Putamen (tissue), 1 donor: ENCODE measurements around the gene MRPL38.

Source experiments
- DNase-seq: peaks from one replicate; pipeline ENCODE4 v3.0.0-alpha.2; 2016; ENCODE audit warnings: low spot score

Gene MRPL38

DNA sequence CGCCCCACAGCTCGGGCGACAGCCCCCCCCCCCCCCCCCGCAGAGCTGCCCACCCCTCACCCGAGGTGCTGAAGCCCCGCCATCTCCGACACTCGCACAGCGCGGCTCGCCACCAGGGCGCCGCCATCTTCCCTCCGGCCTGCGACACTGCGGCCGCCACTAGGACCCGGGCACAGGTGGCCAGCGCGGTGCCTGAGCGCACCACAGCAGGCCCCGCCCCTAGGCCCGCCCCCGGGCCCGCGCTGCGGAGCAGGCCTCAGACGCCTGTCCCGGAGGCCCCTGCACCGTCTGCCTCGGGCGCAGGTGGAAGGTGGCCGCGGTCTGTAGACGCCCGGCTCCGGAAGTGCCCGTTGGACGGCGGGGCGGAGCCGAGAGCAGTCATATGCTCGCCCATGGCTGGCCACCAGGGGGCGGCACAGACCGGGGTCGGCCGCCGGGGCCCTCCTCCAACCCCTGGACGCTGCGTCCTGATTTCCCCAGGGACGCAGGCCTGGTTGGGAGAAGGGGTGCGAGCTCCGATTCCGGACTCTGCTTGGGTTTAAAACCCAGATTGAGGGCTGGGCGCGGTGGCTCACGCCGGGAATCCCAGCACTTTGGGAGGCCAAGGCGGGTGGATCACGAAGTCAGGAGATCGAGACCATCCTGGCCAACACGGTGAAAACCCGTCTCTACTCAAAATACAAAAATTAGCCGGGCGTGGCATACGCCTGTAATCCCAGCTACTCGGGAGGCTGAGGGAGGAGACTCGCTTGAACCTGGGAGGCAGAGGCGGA, at the start of gene MRPL38:
Gene MRPL38, minus strand, starts transcription at position 136 of the 773 bp plus-strand sequence. Its CDS starts 9 bp downstream, at position 127.
- peak; percentile 84 for DNase-seq

DNA sequence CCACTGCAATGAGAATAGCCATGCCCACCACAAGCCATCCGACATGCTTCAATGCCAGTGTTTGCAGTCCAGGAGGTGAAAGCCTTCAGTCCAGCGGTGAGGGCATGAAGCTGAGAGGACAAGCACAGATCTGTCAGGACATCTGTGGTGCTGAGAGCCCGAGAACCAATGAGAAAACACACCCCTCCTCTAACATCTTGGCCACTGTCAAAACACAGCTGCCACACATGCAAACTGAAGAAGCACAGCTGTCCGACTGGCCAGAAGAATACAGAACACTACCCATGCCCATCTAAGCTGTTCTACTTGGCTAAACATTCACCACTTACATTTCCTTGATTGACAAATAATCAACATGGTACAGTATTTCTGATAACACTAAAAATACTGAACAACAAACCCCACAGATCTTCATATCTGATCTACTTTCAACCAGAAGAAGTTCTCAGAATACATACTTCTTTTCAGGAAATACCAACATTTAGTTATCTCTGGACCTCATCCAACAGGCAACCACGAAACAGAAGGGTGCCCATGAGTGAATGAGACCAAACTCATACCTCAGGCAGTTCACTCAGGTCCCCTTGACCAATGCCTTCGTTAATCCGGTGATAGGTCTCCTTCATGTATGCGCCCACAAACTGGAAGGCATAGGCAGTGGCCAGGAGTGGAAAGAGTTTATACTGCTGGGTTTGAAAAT, 46.3 kb upstream of the MRPL38 start:
- DNase-seq, result no peak

DNA sequence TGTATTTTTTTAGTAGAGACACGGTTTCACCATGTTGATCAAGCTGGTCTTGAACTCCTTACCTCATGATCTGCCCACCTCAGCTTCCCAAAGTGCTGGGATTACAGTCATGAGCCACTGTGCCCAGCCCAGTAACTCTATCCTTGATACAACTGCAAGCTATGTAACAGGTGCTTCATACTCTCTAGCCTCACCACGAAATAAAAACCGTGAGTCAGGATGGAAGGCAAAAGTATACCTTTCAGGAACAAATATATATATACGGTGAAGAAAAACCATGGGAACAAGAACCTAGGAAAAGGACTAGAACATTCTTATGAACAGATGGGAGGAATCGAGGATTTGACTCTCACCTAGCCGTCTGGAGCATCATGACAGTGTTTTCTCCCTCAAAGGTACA, 45.7 kb upstream of the MRPL38 start:
- DNase-seq, result no peak

- no peak for DNase-seq
Measured at GRCh38 chr17:75945211-75945610, 40.5 kb upstream of the MRPL38 start.

- no peak for DNase-seq
Measured at GRCh38 chr17:75943491-75943890, 38.8 kb upstream of the MRPL38 start.

DNA sequence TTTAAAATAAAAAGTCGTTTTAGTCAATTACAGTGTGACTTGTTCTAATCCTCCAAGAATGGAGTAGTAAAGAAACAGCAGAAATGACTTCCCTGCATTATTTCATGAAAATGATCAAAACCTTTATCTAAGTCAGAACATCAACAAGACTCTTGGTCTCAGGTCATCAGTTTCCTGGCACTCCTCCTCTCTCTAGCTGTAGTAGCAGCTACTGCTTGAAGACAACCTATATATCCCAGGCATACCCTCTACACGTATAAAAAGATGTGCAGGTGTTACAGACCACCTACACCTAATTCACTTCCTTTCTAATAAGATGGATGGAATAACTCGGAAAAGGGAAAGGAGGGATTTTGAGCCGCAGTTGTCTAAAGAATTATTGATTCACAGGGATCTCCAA, 37.8 kb upstream of the MRPL38 start:
- DNase-seq, result no peak

DNA sequence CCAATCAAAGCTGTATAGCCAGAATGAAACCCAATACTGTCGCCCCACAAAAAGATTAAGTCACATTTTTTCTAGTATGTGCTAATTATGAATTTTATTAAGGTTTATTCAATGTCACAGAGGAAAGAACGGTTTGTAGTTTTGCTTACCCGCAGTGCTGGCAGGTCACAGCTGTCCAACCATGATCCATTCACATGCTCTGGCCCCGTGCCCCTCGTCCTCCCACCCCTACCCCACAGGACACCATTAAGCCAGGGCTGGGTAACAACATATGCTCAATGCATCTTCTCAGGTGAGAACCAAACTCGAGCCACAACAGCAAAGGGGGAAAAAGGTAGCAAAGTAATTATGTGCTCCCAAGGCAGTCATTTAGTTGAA, 36.7 kb upstream of the MRPL38 start:
- no peak for DNase-seq

DNA sequence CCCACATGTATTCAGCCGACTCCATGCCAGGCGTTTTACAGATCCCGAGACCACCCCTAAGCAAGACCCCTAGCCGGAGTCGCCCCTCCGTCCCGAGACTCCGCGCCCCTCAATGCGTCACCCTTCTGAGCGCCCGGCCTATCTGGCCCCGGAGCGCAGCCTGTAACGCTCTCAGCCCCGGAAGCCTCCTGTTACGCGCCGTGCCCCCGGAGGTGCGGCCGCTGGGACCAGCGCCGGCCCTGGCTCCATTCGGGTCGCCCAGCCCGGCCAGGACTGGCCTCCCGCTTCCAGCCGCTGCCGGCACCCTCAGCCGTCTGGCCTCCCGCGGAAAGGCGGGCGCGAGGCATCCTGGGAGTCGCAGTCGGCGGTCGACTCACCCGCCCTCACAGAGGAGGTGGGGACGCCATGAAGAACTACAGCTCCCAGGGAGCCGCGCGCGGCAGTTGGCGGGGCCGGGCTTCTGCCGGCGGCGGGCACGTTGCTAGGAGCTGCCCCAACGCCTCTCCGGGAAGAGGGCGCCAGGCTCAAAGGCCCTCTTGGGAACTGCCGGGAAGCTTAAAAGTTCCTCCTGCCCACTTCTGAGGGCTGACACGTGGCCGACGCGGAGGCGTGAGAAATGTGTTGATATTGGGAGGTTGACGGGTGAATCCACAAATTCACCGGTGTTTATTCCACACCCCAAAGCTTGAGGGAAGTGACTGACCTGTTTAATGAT, 36.2 kb upstream of the MRPL38 start, which contains the start of gene FBF1:
Gene FBF1, minus strand, starts transcription at position 316 of the 715 bp plus-strand sequence. CDS start 2,893 bp downstream, outside the sequence.
- DNase-seq, result peak; percentile 95

DNA sequence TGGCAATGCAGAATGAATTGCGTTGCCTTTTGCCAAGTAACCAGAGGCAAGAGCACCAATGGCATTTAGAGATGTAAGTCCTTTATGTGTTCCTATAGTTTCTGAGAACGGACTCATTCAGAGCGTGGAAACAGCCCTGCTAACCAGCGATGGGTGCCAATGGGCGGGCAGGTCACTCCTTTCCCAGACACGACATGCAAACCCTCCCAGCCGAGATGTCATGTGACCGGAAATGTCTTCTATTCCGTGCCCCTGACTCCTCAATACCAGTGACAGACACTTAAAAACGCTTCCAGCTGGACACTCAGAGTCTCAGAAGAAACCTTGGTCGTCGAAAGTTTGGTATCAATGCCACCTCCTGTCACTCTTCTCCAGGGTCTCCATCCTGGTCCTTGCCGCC, 33.0 kb upstream of the MRPL38 start:
- DNase-seq, result no peak

DNA sequence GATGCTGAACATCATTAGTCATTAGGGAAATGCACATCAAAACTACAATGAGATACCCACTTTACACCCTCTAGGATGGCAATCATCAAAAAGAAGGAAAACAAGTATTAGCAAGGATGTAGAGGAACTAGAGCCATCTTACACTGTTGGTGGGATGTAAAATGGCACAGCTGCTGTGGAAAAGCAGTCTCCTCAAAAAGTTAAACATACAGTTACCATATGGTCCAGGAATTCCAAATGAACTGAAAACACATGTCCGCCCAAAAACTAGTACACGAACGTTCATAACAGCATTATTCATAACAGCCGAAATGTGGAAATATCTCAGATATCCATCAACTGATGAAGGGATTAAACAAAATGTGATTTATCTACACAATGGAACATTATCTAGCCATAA, 29.1 kb upstream of the MRPL38 start:
- no peak for DNase-seq

DNA sequence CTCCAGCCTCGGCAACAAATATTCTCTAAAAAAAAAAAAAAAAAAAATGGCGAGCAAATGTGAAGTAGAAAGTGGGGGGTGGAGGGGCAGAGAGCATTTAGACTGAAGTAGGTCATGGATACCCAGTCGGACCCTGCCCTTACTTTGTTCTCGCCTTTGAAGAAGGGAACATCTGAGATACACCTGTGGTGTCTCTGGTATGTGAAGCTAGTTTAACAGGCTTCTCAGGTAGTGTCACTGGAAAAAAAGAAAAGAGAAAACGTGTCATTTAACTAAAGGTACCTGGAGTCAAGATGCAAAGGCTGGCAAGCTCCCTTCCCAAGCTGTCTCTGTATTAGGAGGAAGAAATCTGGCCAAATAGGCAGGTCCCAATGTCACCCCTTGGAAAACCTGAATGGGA, 28.2 kb upstream of the MRPL38 start:
- DNase-seq, result no peak

DNA sequence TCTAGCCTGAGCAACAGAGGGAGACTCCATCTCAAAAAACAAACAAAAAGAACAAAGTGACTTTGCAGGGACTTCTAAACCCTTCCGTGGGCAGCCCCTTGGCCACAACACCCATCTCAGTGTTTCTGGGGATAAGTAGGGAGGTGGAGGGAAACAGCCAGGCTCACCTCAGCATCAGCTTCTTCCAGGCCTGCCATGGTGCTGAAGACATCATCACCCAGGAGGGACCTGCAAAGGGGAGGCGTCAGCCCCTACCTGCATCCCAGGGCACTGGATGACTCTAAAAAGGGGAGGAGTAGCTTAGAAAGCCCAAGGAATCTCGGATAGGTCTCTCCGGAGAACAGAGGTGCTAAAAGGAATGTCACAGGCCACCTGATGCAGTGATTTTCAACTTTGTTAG, 26.4 kb upstream of the MRPL38 start:
- no peak for DNase-seq

DNA sequence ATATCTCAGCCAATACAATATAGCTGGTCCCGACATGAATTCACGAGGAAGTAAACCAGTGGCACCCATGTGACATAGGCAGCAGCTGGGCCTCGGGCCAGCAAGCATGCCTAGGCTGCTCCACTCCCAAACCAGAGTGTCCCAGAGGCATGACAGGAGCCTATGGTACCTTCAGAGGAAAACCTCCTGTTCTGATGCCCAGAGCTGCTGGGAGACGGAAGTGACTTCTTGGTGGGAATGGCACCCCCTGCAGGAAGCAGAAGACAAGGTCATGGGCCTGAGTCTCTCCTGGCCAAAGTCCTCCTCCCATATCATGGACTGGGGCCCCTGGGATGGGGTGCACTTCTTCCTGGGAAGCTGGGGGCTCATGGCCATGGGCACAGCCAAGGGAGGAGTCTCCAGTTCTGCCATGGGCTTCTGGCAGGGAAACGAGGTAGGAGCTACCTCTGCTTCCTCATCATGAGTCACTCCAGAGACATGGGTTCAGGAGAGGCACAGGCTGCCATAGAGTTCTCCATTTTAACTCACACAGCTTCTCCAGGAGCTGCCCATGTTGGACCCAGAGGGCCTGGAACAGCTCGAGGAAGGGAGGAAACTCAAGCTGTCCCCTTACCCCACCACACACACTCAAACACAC, 22.7 kb upstream of the MRPL38 start:
- DNase-seq, result no peak

DNA sequence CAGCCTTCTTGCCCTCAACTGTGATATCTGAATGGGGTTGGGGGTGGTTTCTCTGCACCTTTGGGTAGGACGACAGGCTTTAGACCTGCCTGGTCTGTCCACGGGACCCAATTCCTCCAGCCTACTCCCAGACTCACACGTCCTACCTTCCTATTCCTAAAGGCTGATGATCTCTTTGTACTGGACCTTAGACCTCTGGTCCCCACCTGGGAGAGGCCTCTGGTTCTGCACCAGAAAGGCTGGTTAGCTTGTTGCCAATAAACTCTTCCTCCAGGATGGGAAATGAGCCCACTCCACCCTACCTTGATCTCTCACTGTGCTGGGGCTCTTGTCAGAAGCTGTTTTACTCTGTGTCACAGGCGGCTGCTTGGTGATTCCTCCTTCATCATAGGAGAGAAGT, 21.8 kb upstream of the MRPL38 start:
- no peak for DNase-seq

DNA sequence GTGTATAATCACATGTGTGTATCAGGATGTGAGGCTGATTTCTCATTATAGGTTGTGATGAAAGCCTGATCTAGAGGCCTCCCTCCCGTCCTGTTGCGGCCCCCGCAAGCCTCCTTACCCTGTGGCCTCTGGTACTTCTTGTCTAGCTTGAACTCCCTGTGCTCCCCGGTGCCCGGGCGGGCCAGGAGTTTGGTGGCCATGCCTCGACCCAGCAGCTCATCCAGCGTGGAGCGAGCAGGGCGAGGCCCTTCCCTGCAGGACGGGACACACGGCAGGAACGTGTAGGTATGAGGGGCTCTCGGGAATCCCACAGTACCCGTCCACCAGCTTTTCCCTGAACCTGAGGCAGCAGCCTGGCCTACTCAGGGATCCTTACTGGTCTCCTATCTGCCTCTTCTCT, 21.2 kb upstream of the MRPL38 start:
- no peak for DNase-seq

DNA sequence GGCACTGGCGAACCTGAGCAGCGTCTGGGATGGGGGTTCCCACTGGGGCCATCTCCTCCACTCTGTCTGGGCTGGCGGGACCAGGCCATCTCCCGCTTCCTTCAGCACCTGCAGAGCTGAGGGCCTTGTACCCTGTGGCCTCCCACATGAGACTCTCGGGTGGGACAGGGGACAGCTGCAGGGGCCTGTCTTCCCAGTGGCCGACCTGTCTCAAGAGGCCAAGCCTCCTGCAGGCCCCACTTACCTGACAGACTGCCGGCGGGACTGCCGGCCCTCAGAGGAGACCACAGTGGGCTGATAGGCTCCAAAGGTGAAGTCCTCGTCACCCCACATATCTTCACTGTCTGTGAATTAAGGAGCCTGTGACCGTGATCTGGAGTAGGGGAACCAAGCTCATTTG, 20.4 kb upstream of the MRPL38 start:
- no peak for DNase-seq

DNA sequence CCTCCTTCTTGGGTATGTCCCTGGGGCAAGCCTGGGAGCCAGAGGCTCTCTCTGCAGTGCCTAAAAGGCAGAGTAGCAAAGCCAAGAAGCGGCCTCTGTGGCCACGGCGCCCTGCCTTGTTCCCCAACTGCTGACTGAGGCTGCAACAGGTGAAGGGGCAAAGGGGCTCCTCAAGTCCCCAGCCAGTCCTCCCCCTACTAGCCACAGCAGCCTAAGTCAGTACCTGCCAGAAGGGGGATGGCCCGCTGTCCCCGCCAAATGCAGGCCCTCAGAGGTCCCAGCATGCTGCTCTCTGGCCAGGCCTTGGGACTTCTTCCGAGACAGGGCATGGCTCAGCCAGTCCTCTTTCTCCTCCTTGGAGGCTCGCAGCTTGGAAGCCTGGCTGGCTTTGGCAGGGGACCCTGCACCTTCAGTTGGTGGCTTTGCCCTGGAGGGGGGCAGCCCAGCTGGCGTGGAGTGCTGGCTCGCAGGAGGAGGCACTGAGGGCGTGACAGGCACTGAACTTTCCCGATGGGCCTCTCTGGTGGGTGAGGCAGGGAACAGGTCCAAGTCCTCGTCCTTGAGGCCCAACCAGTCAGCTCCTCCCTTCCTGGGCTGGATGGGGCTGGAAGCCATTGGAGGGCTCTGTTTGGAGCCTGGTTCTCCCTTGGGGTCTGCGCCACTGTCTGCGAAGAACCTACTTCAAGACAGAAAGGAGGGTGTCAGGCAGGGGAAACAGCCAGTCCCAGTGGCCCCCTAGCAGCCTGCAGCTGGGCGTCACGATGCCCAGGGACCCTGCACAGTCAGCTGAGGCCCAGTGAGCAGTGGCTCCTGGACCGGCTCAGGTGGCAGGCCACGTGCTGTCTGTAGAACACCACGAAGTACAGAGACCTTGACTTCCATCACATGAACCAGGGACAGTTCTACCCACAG, 18.5 kb upstream of the MRPL38 start:
- DNase-seq, result no peak

- no peak for DNase-seq
Measured at GRCh38 chr17:75922173-75922961, 17.7 kb upstream of the MRPL38 start.

- no peak for DNase-seq
Measured at GRCh38 chr17:75921596-75921995, 16.9 kb upstream of the MRPL38 start.

GRCh38 chr17:75920045-75920560, 15.4 kb upstream of the MRPL38 start:
- no peak for DNase-seq
